GM21619 (cell line): ENCODE measurements around the gene ACOX2.

Source experiments
- ATAC-seq: cut with Tn5 transposase; IDR thresholded peaks from one replicate; pipeline ENCODE4 v1.9.1; 2021; ENCODE audit not compliant: unreplicated experiment

The ACOX2 gene

GRCh38 chr3:58474967-58475578, 61.9 kb downstream of the ACOX2 start:
- no peak for ATAC-seq

- ATAC-seq: no peak
These were observed 62.6 kb downstream of the ACOX2 start for GRCh38 chr3:58474348-58474911.

GRCh38 chr3:58473275-58473674, 63.7 kb downstream of the ACOX2 start:
- no peak for ATAC-seq

- no peak for ATAC-seq
These were observed 65.7 kb downstream of the ACOX2 start for GRCh38 chr3:58471025-58471887.

- no peak for ATAC-seq
These were observed 66.5 kb downstream of the ACOX2 start for GRCh38 chr3:58470363-58471024.

GRCh38 chr3:58469096-58469495, 67.9 kb downstream of the ACOX2 start:
- ATAC-seq: no peak

- no peak for ATAC-seq
These were observed 70.0 kb downstream of the ACOX2 start for GRCh38 chr3:58466899-58467563.

GRCh38 chr3:58464866-58465265, 72.1 kb downstream of the ACOX2 start:
- ATAC-seq: no peak

- ATAC-seq: no peak
These were observed 73.1 kb downstream of the ACOX2 start for GRCh38 chr3:58463942-58464271.

- ATAC-seq: peak; percentile 89
These were observed 73.6 kb downstream of the ACOX2 start for GRCh38 chr3:58463181-58463941.

GRCh38 chr3:58462829-58463180, 74.2 kb downstream of the ACOX2 start:
- no peak for ATAC-seq

- ATAC-seq: no peak
These were observed 77.8 kb downstream of the ACOX2 start for GRCh38 chr3:58459160-58459559.
